ENCODE measurements around the gene TNFAIP8.
A peak's percentile ranks its signal among the peaks of the same experiment; 100 is the strongest.

TNFAIP8 gene

DNA sequence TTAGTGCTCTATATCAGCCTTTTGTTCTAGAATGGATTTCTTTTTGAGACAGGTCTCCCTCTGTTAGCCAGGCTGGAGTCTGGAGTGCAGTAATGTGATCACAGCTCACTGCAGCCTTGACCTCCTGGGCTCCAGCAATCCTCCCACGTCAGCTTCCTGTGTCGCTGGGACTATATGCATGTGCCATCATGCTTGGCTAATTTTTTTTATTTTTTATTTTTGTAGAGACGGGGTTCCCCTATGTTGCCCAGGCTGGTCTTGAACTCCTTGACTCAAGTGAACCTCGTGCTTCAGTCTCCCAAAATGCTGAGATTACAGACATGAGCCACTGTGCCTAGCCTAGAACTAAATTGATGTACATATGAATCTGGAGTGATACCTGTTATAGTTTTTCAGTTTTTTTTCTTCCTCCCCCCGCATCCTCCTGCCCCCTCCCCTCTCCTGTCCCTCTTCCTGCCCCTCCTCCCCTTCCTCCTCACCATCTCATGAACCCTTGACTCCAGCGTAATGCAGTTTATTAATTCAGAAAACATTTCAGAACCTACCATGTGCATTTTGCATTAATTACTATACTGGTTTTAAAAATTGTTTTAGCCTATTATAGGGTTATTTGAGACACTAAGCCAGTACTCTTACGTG lies 37.4 kb upstream of the TNFAIP8 start:
- Histone ChIP-seq H3K79me2 (ENCODE audit: control insufficient read depth, insufficient read depth, low read length) (no peaks in the 10 kb centered on the region), H3K4ac (ENCODE audit: low read depth, low read length) (no peak overlapping the region), H2BK15ac (replicated peaks; ENCODE audit: low read depth) (no peak overlapping the region), H4K8ac (ENCODE audit: low read depth, low read length) (no peak overlapping the region), H2BK120ac (ENCODE audit: low read depth, low read length) (no peak overlapping the region), H3K23ac (ENCODE audit: low read length) (no peak overlapping the region), H3K36me3 (ENCODE audit: control insufficient read depth, insufficient read depth, low read length) (no peaks in the 10 kb centered on the region), H3K27me3 (ENCODE audit: insufficient read depth, low read length, poor library complexity) (no peaks in the 10 kb centered on the region), H2BK5ac (ENCODE audit: low read length) (no peak overlapping the region), H3K4me3 (ENCODE audit: low read length) (no peak overlapping the region), H4K5ac (ENCODE audit: low read length) (no peak overlapping the region), H3K27ac (ENCODE audit: low read depth, low read length) (no peak overlapping the region), H3K4me1 (ENCODE audit: control insufficient read depth, low read depth, low read length) (peaks cover 17% of the 10 kb centered on the region), H3K56ac (ENCODE audit: low read length) (no peak overlapping the region), H3K4me2 (ENCODE audit: low read length) (no peak overlapping the region), H2AK5ac (ENCODE audit: low read length) (no peak overlapping the region), H3K79me1 (ENCODE audit: low read length) (no peaks in the 10 kb centered on the region), H3K18ac (ENCODE audit: low read length) (no peak overlapping the region), H3K9ac (ENCODE audit: low read length) (no peak overlapping the region)
- no CpG with 5 or more reads among the region's 7 CpGs for WGBS (ENCODE audit: extremely low coverage, insufficient coverage, low lambda C conversion rate)
- no peak for DNase-seq

DNA sequence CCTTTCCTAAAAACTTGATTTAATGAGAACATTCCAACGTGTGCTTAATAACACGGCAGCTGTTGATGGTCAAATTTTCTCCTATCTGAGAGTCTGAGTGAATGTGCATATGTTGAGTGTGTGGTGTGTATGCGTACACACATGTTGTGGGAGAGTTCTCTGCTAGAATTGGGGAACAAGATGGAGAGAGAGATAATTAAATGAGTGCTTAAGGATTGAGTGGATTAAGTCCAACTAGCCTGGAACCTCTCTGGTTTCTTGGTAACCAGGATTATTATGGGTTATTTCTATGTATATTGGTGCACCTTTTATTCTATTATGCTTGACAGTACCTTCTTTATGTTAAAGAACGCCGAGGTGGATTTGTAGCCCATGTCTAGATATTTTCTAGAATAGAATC lies 36.4 kb upstream of the TNFAIP8 start:
- no peaks in the 10 kb centered on the region for H3K36me3 ChIP-seq (ENCODE audit: control insufficient read depth, insufficient read depth, low read length)
- H2BK15ac ChIP-seq (replicated peaks; ENCODE audit: low read depth), result no peak overlapping the region
- no CpG with 5 or more reads among the region's 5 CpGs for WGBS (ENCODE audit: extremely low coverage, insufficient coverage, low lambda C conversion rate)
- H3K27ac ChIP-seq (ENCODE audit: low read depth, low read length), result no peak overlapping the region
- no peak for DNase-seq
- H4K5ac ChIP-seq (ENCODE audit: low read length), result no peak overlapping the region
- H3K4me1 ChIP-seq (ENCODE audit: control insufficient read depth, low read depth, low read length), result peaks cover 20% of the 10 kb centered on the region
- H3K23ac ChIP-seq (ENCODE audit: low read length), result no peak overlapping the region
- H3K79me2 ChIP-seq (ENCODE audit: control insufficient read depth, insufficient read depth, low read length), result no peaks in the 10 kb centered on the region
- H3K18ac ChIP-seq (ENCODE audit: low read length), result no peak overlapping the region
- H2AK5ac ChIP-seq (ENCODE audit: low read length), result no peak overlapping the region
- H2BK5ac ChIP-seq (ENCODE audit: low read length), result no peak overlapping the region
- no peaks in the 10 kb centered on the region for H3K27me3 ChIP-seq (ENCODE audit: insufficient read depth, low read length, poor library complexity)
- no peak overlapping the region for H4K8ac ChIP-seq (ENCODE audit: low read depth, low read length)
- H3K9ac ChIP-seq (ENCODE audit: low read length), result no peak overlapping the region
- H3K4ac ChIP-seq (ENCODE audit: low read depth, low read length), result no peak overlapping the region
- H3K79me1 ChIP-seq (ENCODE audit: low read length), result no peaks in the 10 kb centered on the region
- no peak overlapping the region for H3K56ac ChIP-seq (ENCODE audit: low read length)
- no peak overlapping the region for H3K4me2 ChIP-seq (ENCODE audit: low read length)
- H2BK120ac ChIP-seq (ENCODE audit: low read depth, low read length), result no peak overlapping the region
- no peak overlapping the region for H3K4me3 ChIP-seq (ENCODE audit: low read length)

DNA sequence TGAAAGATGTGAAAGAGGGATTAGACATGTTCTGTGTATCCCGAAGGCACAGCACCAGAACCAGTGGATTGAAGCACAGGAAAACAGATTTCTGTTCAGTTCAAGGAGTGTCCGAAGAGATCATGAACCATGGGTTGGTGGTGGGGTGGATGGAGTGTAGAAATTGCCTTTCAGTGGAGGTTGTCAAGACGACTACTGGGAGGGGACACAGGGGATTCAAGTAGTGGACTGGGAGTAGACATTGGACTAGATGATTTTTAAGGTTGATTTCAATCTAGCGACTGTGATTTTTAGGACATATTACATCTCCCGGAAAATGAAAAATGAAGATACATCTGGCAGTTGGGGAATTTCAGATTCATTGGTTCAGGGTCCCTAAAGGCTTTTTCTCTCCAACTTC lies 35.9 kb upstream of the TNFAIP8 start:
- no peak overlapping the region for H3K56ac ChIP-seq (ENCODE audit: low read length)
- no peak overlapping the region for H4K5ac ChIP-seq (ENCODE audit: low read length)
- H2BK15ac ChIP-seq (replicated peaks; ENCODE audit: low read depth), result no peak overlapping the region
- H3K79me1 ChIP-seq (ENCODE audit: low read length), result no peaks in the 10 kb centered on the region
- H4K8ac ChIP-seq (ENCODE audit: low read depth, low read length), result no peak overlapping the region
- no peak overlapping the region for H3K18ac ChIP-seq (ENCODE audit: low read length)
- no peak overlapping the region for H3K4me3 ChIP-seq (ENCODE audit: low read length)
- no peak overlapping the region for H2BK5ac ChIP-seq (ENCODE audit: low read length)
- DNase-seq, result no peak
- H3K9ac ChIP-seq (ENCODE audit: low read length), result no peak overlapping the region
- H3K23ac ChIP-seq (ENCODE audit: low read length), result no peak overlapping the region
- no peak overlapping the region for H2BK120ac ChIP-seq (ENCODE audit: low read depth, low read length)
- no CpG with 5 or more reads among the region's 5 CpGs for WGBS (ENCODE audit: extremely low coverage, insufficient coverage, low lambda C conversion rate)
- H3K27me3 ChIP-seq (ENCODE audit: insufficient read depth, low read length, poor library complexity), result no peaks in the 10 kb centered on the region
- no peak overlapping the region for H3K27ac ChIP-seq (ENCODE audit: low read depth, low read length)
- H3K36me3 ChIP-seq (ENCODE audit: control insufficient read depth, insufficient read depth, low read length), result no peaks in the 10 kb centered on the region
- peaks cover 20% of the 10 kb centered on the region for H3K4me1 ChIP-seq (ENCODE audit: control insufficient read depth, low read depth, low read length)
- H3K4ac ChIP-seq (ENCODE audit: low read depth, low read length), result no peak overlapping the region
- H2AK5ac ChIP-seq (ENCODE audit: low read length), result no peak overlapping the region
- no peaks in the 10 kb centered on the region for H3K79me2 ChIP-seq (ENCODE audit: control insufficient read depth, insufficient read depth, low read length)
- no peak overlapping the region for H3K4me2 ChIP-seq (ENCODE audit: low read length)

DNA sequence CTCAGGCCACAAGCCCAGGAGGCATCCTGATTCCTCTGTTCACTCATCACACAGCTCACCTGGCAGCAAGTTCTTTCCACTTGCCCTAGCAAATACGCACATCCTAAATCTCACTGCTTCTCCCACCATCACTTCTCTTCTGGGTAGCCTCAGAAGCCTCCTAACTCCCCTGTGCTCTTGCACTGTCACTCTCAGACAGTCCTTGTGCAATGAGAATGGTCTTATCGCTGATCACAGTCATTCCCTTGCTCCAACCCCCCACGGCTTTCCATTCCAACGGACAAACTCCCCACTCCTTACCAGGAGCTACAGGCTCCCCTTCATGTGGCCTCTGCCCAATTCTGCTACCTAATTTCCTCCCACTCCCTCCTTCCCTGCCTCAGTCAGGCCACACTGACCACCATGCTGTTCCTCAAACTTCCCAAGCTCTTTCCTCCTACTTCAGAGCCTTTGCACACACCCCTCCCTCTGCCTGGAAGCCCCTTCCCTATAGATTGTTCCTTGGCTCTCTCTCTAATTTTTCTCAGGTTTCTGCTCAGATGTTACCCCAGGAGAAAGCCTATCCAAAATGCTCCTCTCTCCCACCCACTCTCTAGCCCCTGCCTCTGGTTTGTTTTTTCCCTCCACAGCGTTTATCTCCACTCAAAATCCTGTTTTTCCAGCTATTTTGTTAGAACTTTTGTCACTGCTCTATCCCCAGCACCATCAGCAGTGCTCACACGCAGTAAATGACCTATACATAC lies 34.1 kb upstream of the TNFAIP8 start:
- Histone ChIP-seq H4K5ac (ENCODE audit: low read length) (no peak overlapping the region), H2BK120ac (ENCODE audit: low read depth, low read length) (no peak overlapping the region), H2AK5ac (ENCODE audit: low read length) (peak overlapping the region; percentile 57), H3K4me2 (ENCODE audit: low read length) (no peak overlapping the region), H3K23ac (ENCODE audit: low read length) (no peak overlapping the region), H3K27me3 (ENCODE audit: insufficient read depth, low read length, poor library complexity) (no peaks in the 10 kb centered on the region), H3K18ac (ENCODE audit: low read length) (no peak overlapping the region), H3K36me3 (ENCODE audit: control insufficient read depth, insufficient read depth, low read length) (no peaks in the 10 kb centered on the region), H3K79me1 (ENCODE audit: low read length) (peaks cover 3% of the 10 kb centered on the region), H3K56ac (ENCODE audit: low read length) (peak overlapping the region; percentile 28), H2BK5ac (ENCODE audit: low read length) (no peak overlapping the region), H3K4me3 (ENCODE audit: low read length) (no peak overlapping the region), H3K27ac (ENCODE audit: low read depth, low read length) (no peak overlapping the region), H3K4ac (ENCODE audit: low read depth, low read length) (no peak overlapping the region), H4K8ac (ENCODE audit: low read depth, low read length) (no peak overlapping the region), H2BK15ac (replicated peaks; ENCODE audit: low read depth) (no peak overlapping the region), H3K79me2 (ENCODE audit: control insufficient read depth, insufficient read depth, low read length) (no peaks in the 10 kb centered on the region), H3K4me1 (ENCODE audit: control insufficient read depth, low read depth, low read length) (peaks cover 18% of the 10 kb centered on the region), H3K9ac (ENCODE audit: low read length) (no peak overlapping the region)
- WGBS (ENCODE audit: extremely low coverage, insufficient coverage, low lambda C conversion rate), result no CpG with 5 or more reads among the region's 6 CpGs
- DNase-seq, result no peak

DNA sequence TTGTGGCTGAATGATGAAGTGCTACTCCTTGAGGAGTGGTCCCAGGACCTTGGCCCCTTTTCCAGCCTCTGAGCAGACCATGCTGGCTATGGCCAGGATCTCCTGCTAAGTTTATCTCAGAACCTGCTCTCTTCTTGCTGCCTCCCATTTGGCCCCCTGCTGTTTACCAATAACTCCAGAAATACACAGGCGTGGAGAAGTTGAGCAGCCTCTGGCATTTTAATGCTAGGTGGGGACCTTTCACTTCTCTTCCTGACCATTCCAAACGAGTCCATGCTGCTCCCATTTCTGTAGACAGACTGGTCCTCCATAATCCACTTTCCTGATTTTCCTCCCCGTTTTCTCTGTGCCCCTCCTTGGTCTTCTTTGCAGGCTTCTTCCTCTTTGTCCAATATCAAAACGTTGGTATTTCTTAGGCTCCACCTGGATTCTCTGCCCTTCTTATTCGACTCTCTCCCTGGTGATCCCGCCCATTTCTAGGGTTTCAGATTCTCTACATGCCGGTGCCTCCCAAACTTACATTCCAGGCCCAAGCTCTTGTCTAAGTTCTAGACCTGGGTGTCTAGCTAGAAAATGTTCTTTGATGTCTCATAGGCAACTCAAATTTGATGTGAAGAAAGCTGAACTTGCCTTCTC lies 33.4 kb upstream of the TNFAIP8 start:
- Histone ChIP-seq H3K27me3 (ENCODE audit: insufficient read depth, low read length, poor library complexity) (no peaks in the 10 kb centered on the region), H3K36me3 (ENCODE audit: control insufficient read depth, insufficient read depth, low read length) (no peaks in the 10 kb centered on the region)

More for the DNA sequence above, 33.4 kb upstream of the TNFAIP8 start:
- H2BK120ac ChIP-seq (ENCODE audit: low read depth, low read length), result no peak overlapping the region
- H3K27ac ChIP-seq (ENCODE audit: low read depth, low read length), result no peak overlapping the region
- H3K23ac ChIP-seq (ENCODE audit: low read length), result no peak overlapping the region
- no peaks in the 10 kb centered on the region for H3K79me2 ChIP-seq (ENCODE audit: control insufficient read depth, insufficient read depth, low read length)
- H3K4me1 ChIP-seq (ENCODE audit: control insufficient read depth, low read depth, low read length), result peaks cover 18% of the 10 kb centered on the region
- peak overlapping the region; percentile 28 for H3K56ac ChIP-seq (ENCODE audit: low read length)
- no peak overlapping the region for H2BK15ac ChIP-seq (replicated peaks; ENCODE audit: low read depth)
- H3K18ac ChIP-seq (ENCODE audit: low read length), result peak overlapping the region; percentile 92
- H3K4ac ChIP-seq (ENCODE audit: low read depth, low read length), result no peak overlapping the region
- H4K8ac ChIP-seq (ENCODE audit: low read depth, low read length), result no peak overlapping the region
- DNase-seq, result peak; percentile 58
- H2BK5ac ChIP-seq (ENCODE audit: low read length), result no peak overlapping the region
- H3K4me2 ChIP-seq (ENCODE audit: low read length), result no peak overlapping the region
- peaks cover 3% of the 10 kb centered on the region for H3K79me1 ChIP-seq (ENCODE audit: low read length)
- no peak overlapping the region for H3K4me3 ChIP-seq (ENCODE audit: low read length)
- no peak overlapping the region for H2AK5ac ChIP-seq (ENCODE audit: low read length)
- no CpG with 5 or more reads among the region's 7 CpGs for whole genome bisulfite sequencing (ENCODE audit: extremely low coverage, insufficient coverage, low lambda C conversion rate)
- no peak overlapping the region for H4K5ac ChIP-seq (ENCODE audit: low read length)
- no peak overlapping the region for H3K9ac ChIP-seq (ENCODE audit: low read length)

Measured in mesendoderm (in vitro differentiated cells).